Erythroblast (primary cell): ENCODE measurements around the gene GCNT4.

ENCODE experiments used
- DNase-seq, 2 experiments: peaks; one replicate each; lab custom pipeline; 2025; lab: John Stamatoyannopoulos, UW
- GATA1 ChIP-seq: IDR thresholded peaks from 2 replicates; pipeline ENCODE4 v1.6.1; 2011; ENCODE audit warnings: low read depth, mild to moderate bottlenecking, control low read depth, low read length, moderate library complexity
- POLR2A ChIP-seq: IDR thresholded peaks from 2 replicates; pipeline ENCODE4 v1.6.1; 2011; ENCODE audit warnings: mild to moderate bottlenecking, low read length

The GCNT4 gene

GRCh38 chr5:75018805-75019587 is 33.4 kb downstream of the GCNT4 start:
- DNase-seq, result no peak
- TF ChIP-seq POLR2A, result no peak
- no peak for TF ChIP-seq GATA1

- TF ChIP-seq POLR2A (no peak), GATA1 (no peak)
These were observed 34.4 kb downstream of the GCNT4 start for GRCh38 chr5:75017971-75018370.

GRCh38 chr5:75016896-75017295 is 35.5 kb downstream of the GCNT4 start:
- TF ChIP-seq GATA1, result no peak
- TF ChIP-seq POLR2A, result no peak
- DNase-seq, result no peak

More at GRCh38 chr5:75017971-75018370, 34.4 kb downstream of the GCNT4 start:
- no peak for DNase-seq

- TF ChIP-seq POLR2A (no peak), GATA1 (no peak)
- DNase-seq, result no peak
These were observed 39.6 kb downstream of the GCNT4 start for GRCh38 chr5:75012748-75013147.

- DNase-seq, result no peak
- TF ChIP-seq POLR2A (no peak), GATA1 (no peak)
These were observed 41.5 kb downstream of the GCNT4 start for GRCh38 chr5:75010838-75011237.

GRCh38 chr5:75009556-75010345 is 42.6 kb downstream of the GCNT4 start:
- DNase-seq, result no peak
- TF ChIP-seq GATA1 (no peak), POLR2A (no peak)

- DNase-seq, result no peak
- no peak for TF ChIP-seq GATA1
- TF ChIP-seq POLR2A, result no peak
These were observed 45.2 kb downstream of the GCNT4 start for GRCh38 chr5:75006865-75007822.

- TF ChIP-seq POLR2A, result no peak
- TF ChIP-seq GATA1, result no peak
- DNase-seq, result no peak
These were observed 46.8 kb downstream of the GCNT4 start for GRCh38 chr5:75005561-75005960.
